ENCODE measurements around the gene C1QL3. TPM values are rescaled to one million over a fixed set of nuclear protein-coding genes. Genes with fewer than 3 reads are reported as not detected.
A peak's percentile ranks its signal among the peaks of the same experiment; 100 is the strongest.

The C1QL3 gene
- total and polyA plus RNA-seq, 10 of the 15 experiments (the other 5 are each of a cell fraction or from before 2014, with no cell fraction given): 0.03 to 1.2 (median 0.50) TPM

GRCh38 chr10:16547973-16548372 lies 26.3 kb upstream of the C1QL3 start (continued):
- no peak for TF ChIP-seq SUZ12 (IDR thresholded peaks at IDR 0.05; ENCODE audit: unreplicated experiment)
- no peak for TF ChIP-seq TAF1 (IDR thresholded peaks at IDR 0.05; ENCODE audit: borderline replicate concordance, low read depth, low read length)
- TF ChIP-seq IKZF2 (IDR thresholded peaks at IDR 0.05): no peak

- no peak overlapping the region for H3K4me3 ChIP-seq
- H3K9me3 ChIP-seq (replicated peaks; ENCODE audit: control insufficient read depth, insufficient read depth, low read length): no peaks in the 10 kb centered on the region
- H3K36me3 ChIP-seq (ENCODE audit: control insufficient read depth in 2 of 2, insufficient read depth in 2 of 2, low read length in 1 of 2): no peaks in the 10 kb centered on the region
- H3K27ac ChIP-seq (ENCODE audit: control insufficient read depth, insufficient read depth): no peak overlapping the region
- WGBS (ENCODE audit: insufficient coverage, insufficient replicate concordance, low lambda C conversion rate, missing lambda C conversion rate): 16% methylated on average over 7 of the region's 7 CpGs
- ATAC-seq (peak; percentile 95), FAIRE-seq (peak; percentile 85), DNase-seq (ENCODE audit: low read depth, low spot score) (no peak)
- H3K4me1 ChIP-seq (ENCODE audit: control insufficient read depth, insufficient read depth, low read length): no peaks in the 10 kb centered on the region
- no peak overlapping the region for H3K9ac ChIP-seq (ENCODE audit: control insufficient read depth, insufficient read depth, low read length)
- no peak overlapping the region for H2AFZ ChIP-seq (ENCODE audit: control insufficient read depth, low read depth, low read length)
- ChIA-PET POLR2A (no interaction called here), CTCF (interaction anchor here (0.5 to 2.8 kb wide), 19 partner anchors 10 to 668 kb away, joined by 3 to 15 read pairs (median 3); no protein-coding TSS in a partner anchor), SMC1A (ENCODE audit: uncharacterized antibody, unreplicated experiment) (interaction anchor here (0.6 to 1.9 kb wide), 7 partner anchors 26 to 643 kb away, joined by 3 to 9 read pairs (median 3); no protein-coding TSS in a partner anchor), RAD21 (ENCODE audit: unreplicated experiment) (interaction anchor here (0.6 to 1.2 kb wide), 4 partner anchors 257 to 644 kb away, joined by 3 to 4 read pairs (median 3); no protein-coding TSS in a partner anchor)
- H3K79me2 ChIP-seq (ENCODE audit: control insufficient read depth, insufficient read depth, low read length): no peaks in the 10 kb centered on the region
- in situ Hi-C loops (cut with MboI) (loop anchor here (10.0 kb wide), 1 partner anchor 650 kb away; no protein-coding TSS in a partner anchor), intact Hi-C loops (cut with micrococcal nuclease; ENCODE audit: unreplicated experiment) (loop anchor here (1.0 to 5.0 kb wide), 2 partner anchors 429 to 643 kb away; no protein-coding TSS in a partner anchor)
- no peaks in the 10 kb centered on the region for H4K20me1 ChIP-seq (ENCODE audit: control insufficient read depth, insufficient read depth)
- no TSS peak for BruUV-seq (replicated peaks)
- H3K27me3 ChIP-seq (replicated peaks in 1 of 2; ENCODE audit: control insufficient read depth in 2 of 2, insufficient read depth in 2 of 2, low read length in 1 of 2): peaks cover 0 to 3% of the 10 kb centered on the region in 2 experiments; a peak in 1 of 4 replicates
- no peak overlapping the region for H3K4me2 ChIP-seq (ENCODE audit: control insufficient read depth, insufficient read depth)
- TF ChIP-seq KLF5 (IDR thresholded peaks at IDR 0.05; ENCODE audit: partially characterized antibody) (no peak), TCF7 (IDR thresholded peaks at IDR 0.05; ENCODE audit: borderline replicate concordance) (no peak), MXI1 (IDR thresholded peaks at IDR 0.05; ENCODE audit: low read depth, low read length) (no peak), SMARCA5 (IDR thresholded peaks at IDR 0.05) (peak; percentile 51; the same call in 1 of the 2 replicates), TBL1XR1 (IDR thresholded peaks at IDR 0.05; ENCODE audit: low read depth, low read length) (no peak), IKZF2 (IDR thresholded peaks at IDR 0.05) (no peak), NRF1 (conservative IDR thresholded peaks at IDR 0.05; ENCODE audit: low read depth, low read length) (no peak), MYC (IDR thresholded peaks at IDR 0.05; ENCODE audit: insufficient read depth, insufficient read length, insufficient replicate concordance, low read length, severe bottlenecking) (no peak), EED (IDR thresholded peaks at IDR 0.05; ENCODE audit: low read depth) (no peak), BCL3 (IDR thresholded peaks at IDR 0.05; ENCODE audit: borderline replicate concordance, insufficient read depth, low read depth, low read length, poor library complexity, severe bottlenecking) (no peak), WRNIP1 (IDR thresholded peaks at IDR 0.05; ENCODE audit: borderline replicate concordance, low read depth, low read length) (no peak), GABPA (IDR thresholded peaks at IDR 0.05; ENCODE audit: low read depth) (no peak), ZBTB4 (CRISPR knock-in tag; IDR thresholded peaks at IDR 0.05) (no peak), NR2C1 (IDR thresholded peaks at IDR 0.05) (no peak)
These were observed 23.5 kb upstream of the C1QL3 start for GRCh38 chr10:16545116-16545736.

All from GM12878 (cell line).